SK-N-SH (cell line): ENCODE data around the gene SPACA6. TPM values are rescaled to one million over a fixed set of nuclear protein-coding genes. Genes with fewer than 3 reads are reported as not detected.

ENCODE experiments used
- CTCF ChIA-PET: fragments of 300-600, 350-600 bp; formaldehyde crosslinking; extraction: SDS; loops from one replicate; lab custom pipeline; 2021; lab: Yijun Ruan, JAX
- POLR2A ChIA-PET: fragments of 350-600 bp; sonication (Branson Sonifier 250); formaldehyde crosslinking; extraction: SDS; loops from one replicate; lab custom pipeline; 2020; ENCODE audit warnings: antibody characterized with exemption, inconsistent platforms; lab: Yijun Ruan, JAX
- DNase-seq: peaks from one replicate; pipeline ENCODE4 v3.0.0; 2012
- H2AFZ ChIP-seq: fragments of 200-600 bp; sonication (generic); 2 replicates; pipeline ENCODE4 v1.8.1; 2016; ENCODE audit warnings: antibody characterized with exemption, mild to moderate bottlenecking, low read depth
- H3F3A ChIP-seq: fragments of 200-600 bp; sonication (generic); replicated peaks from 2 replicates; pipeline ENCODE3; 2016; ENCODE audit warnings: antibody characterized with exemption, mild to moderate bottlenecking; ENCODE audit not compliant: insufficient read depth
- H3K27ac ChIP-seq, 2 experiments: fragments of 200-500 bp in 1 of 2; fragments of 200-600 bp in 1 of 2; sonication (Bioruptor generic) in 1 of 2; sonication (generic), shearing (Covaris generic) in 1 of 2; 2 replicates each; pipeline versions ENCODE4 v1.5.1 to v1.6.1; 2014 to 2016; ENCODE audit warnings: low read depth in 2 of 2, inconsistent platforms in 1 of 2, low read length in 1 of 2, mild to moderate bottlenecking in 1 of 2, mixed read lengths in 1 of 2
- H3K27me3 ChIP-seq: fragments of 200-600 bp; sonication (generic), shearing (Covaris generic); 2 replicates; pipeline ENCODE4 v1.6.1; 2016; ENCODE audit warnings: mixed run types; ENCODE audit not compliant: insufficient read depth
- H3K36me3 ChIP-seq, 2 experiments: fragments of 200-500 bp in 1 of 2; fragments of 200-600 bp in 1 of 2; sonication (Bioruptor generic) in 1 of 2; sonication (generic) in 1 of 2; replicated peaks in 1 of 2; 2 replicates each; pipeline versions ENCODE3 to v1.5.1; 2014 to 2016; ENCODE audit warnings: low read length in 1 of 2, mild to moderate bottlenecking in 1 of 2; ENCODE audit not compliant: insufficient read depth in 2 of 2, control insufficient read depth in 1 of 2
- H3K4me1 ChIP-seq, 2 experiments: fragments of 200-500 bp in 1 of 2; fragments of 200-600 bp in 1 of 2; sonication (Bioruptor generic) in 1 of 2; sonication (generic), shearing (Covaris generic) in 1 of 2; 2 replicates each; pipeline versions ENCODE4 v1.5.1 to v1.6.1; 2014 to 2016; ENCODE audit warnings: low read depth in 1 of 2, low read length in 1 of 2, mixed run types in 1 of 2; ENCODE audit not compliant: insufficient read depth in 2 of 2, control insufficient read depth in 1 of 2
- H3K4me2 ChIP-seq: fragments of 200-600 bp; sonication (generic), shearing (Covaris generic); 2 replicates; pipeline ENCODE4 v1.6.1; 2017; ENCODE audit warnings: mixed run types
- H3K4me3 ChIP-seq, 2 experiments: fragments of 200-500 bp in 1 of 2; fragments of 200-600 bp in 1 of 2; sonication (Bioruptor generic) in 1 of 2; sonication (generic), shearing (Covaris generic) in 1 of 2; 2 replicates each; pipeline versions ENCODE4 v1.5.1 to v1.8.1; 2014 to 2016; ENCODE audit warnings: low read depth in 2 of 2, inconsistent platforms in 1 of 2, low read length in 1 of 2, mild to moderate bottlenecking in 1 of 2, mixed read lengths in 1 of 2, moderate library complexity in 1 of 2
- H3K79me2 ChIP-seq: fragments of 200-600 bp; sonication (generic); 2 replicates; pipeline ENCODE4 v1.8.1; 2017; ENCODE audit warnings: mild to moderate bottlenecking; ENCODE audit not compliant: insufficient read depth
- H3K9ac ChIP-seq: fragments of 200-600 bp; sonication (generic); 2 replicates; pipeline ENCODE4 v1.6.1; 2017; ENCODE audit warnings: mixed run types
- H3K9me2 ChIP-seq: fragments of 200-600 bp; sonication (generic); 2 replicates; pipeline ENCODE4 v1.6.1; 2017; ENCODE audit warnings: mixed run types
- H3K9me3 ChIP-seq: fragments of 200-600 bp; sonication (generic); 2 replicates; pipeline ENCODE4 v1.6.1; 2017; ENCODE audit warnings: mixed run types, mild to moderate bottlenecking, moderate library complexity
- H4K20me1 ChIP-seq: fragments of 200-600 bp; sonication (generic); 2 replicates; pipeline ENCODE4 v1.6.1; 2017; ENCODE audit warnings: mild to moderate bottlenecking, mixed run types; ENCODE audit not compliant: insufficient read depth
- EP300 ChIP-seq, 2 experiments: IDR thresholded peaks; 2 replicates each; pipeline versions ENCODE4 v1.4.0 to v1.6.1; 2012; ENCODE audit warnings: borderline replicate concordance in 1 of 2, low read depth in 1 of 2, low read length in 1 of 2
- EZH2phosphoT487 ChIP-seq: fragments of 200-600 bp; sonication (generic); IDR thresholded peaks from 2 replicates; pipeline ENCODE4 v1.6.1; 2017; ENCODE audit warnings: low read depth, mixed run types, mild to moderate bottlenecking, antibody characterized with exemption, moderate library complexity, borderline replicate concordance
- FOSL2 ChIP-seq: IDR thresholded peaks from 2 replicates; pipeline ENCODE4 v1.4.0; 2012; ENCODE audit warnings: low read depth, mild to moderate bottlenecking, moderate library complexity, borderline replicate concordance
- FOXJ3 ChIP-seq: sonication (generic); formaldehyde crosslinking; IDR thresholded peaks from 2 replicates; pipeline ENCODE4 v1.5.1; 2020; ENCODE audit warnings: mild to moderate bottlenecking, missing genetic modification reagents
- FOXM1 ChIP-seq: IDR thresholded peaks from 2 replicates; pipeline ENCODE4 v1.4.0; 2012; ENCODE audit warnings: low read depth, mild to moderate bottlenecking
- GABPA ChIP-seq: IDR thresholded peaks from 2 replicates; pipeline ENCODE4 v1.4.0; 2012; ENCODE audit warnings: low read depth, mild to moderate bottlenecking
- GATA2 ChIP-seq: sonication (generic); formaldehyde crosslinking; IDR thresholded peaks from 2 replicates; pipeline ENCODE4 v1.5.0; 2020; ENCODE audit warnings: mild to moderate bottlenecking, missing genetic modification reagents
- IRF3 ChIP-seq: fragments of 150-350 bp; IDR thresholded peaks from 2 replicates; pipeline ENCODE4 v1.6.1; 2016; ENCODE audit warnings: mild to moderate bottlenecking, low read depth, low read length
- MEF2A ChIP-seq: IDR thresholded peaks from 2 replicates; pipeline ENCODE4 v1.4.0; 2012; ENCODE audit warnings: low read depth, borderline replicate concordance
- MXI1 ChIP-seq: IDR thresholded peaks from 2 replicates; pipeline ENCODE4 v1.6.1; 2012; ENCODE audit warnings: mild to moderate bottlenecking, low read depth, low read length, improper control_type of control experiment
- NFIC ChIP-seq: IDR thresholded peaks from 2 replicates; pipeline ENCODE4 v1.4.0; 2012; ENCODE audit warnings: borderline replicate concordance
- NRF1 ChIP-seq: IDR thresholded peaks from 2 replicates; pipeline ENCODE4 v1.6.1; 2012; ENCODE audit warnings: low read depth, mild to moderate bottlenecking, low read length
- PBX3 ChIP-seq: IDR thresholded peaks from 2 replicates; pipeline ENCODE4; 2012
- RAD21 ChIP-seq: IDR thresholded peaks from 2 replicates; pipeline ENCODE4 v1.6.1; 2012; ENCODE audit warnings: mild to moderate bottlenecking, low read length
- REST ChIP-seq: IDR thresholded peaks from 2 replicates; pipeline ENCODE4 v1.6.1; 2012; ENCODE audit warnings: mild to moderate bottlenecking, low read depth, low read length, moderate library complexity
- RFX5 ChIP-seq: IDR thresholded peaks from 2 replicates; pipeline ENCODE4 v1.6.1; 2012; ENCODE audit warnings: mild to moderate bottlenecking, improper control_type of control experiment, low read length
- SIN3A ChIP-seq: IDR thresholded peaks from 2 replicates; pipeline ENCODE4 v1.6.1; 2012; ENCODE audit warnings: low read depth, mild to moderate bottlenecking, low read length, moderate library complexity, borderline replicate concordance
- TCF12 ChIP-seq: IDR thresholded peaks from 2 replicates; pipeline ENCODE4 v1.4.0; 2012
- WGBS: methylation state at CpG from one replicate; pipeline ENCODE4 v1.1.6; 2017; ENCODE audit warnings: low lambda C conversion rate; 5-methylcytosine and 5-hydroxymethylcytosine counted together
- polyA plus RNA-seq, 3 experiments: library from polyadenylated mRNA; depleted of rRNA; stranded (reverse); fragments of >200 nt; gene quantifications; 2 replicates each; pipeline ENCODE4 v1.2.3, GENCODE V29; 2012

The SPACA6 gene
- polyA plus RNA-seq, 1 of the 3 experiments (the other 2 are of a cell fraction), result 15.8 TPM

- ChIA-PET POLR2A (no interaction called here), CTCF (interaction anchor here (1.3 kb wide), 1 partner anchor 73 kb away, joined by 3 read pairs; no protein-coding TSS in a partner anchor)
- H3K36me3 ChIP-seq, result no peaks in the 10 kb centered on the region
- no peak overlapping the region for H2AFZ ChIP-seq
- H3K4me2 ChIP-seq, result no peak overlapping the region
- peaks cover 55% of the 10 kb centered on the region; the same call in 1 of the 2 replicates for H3K27me3 ChIP-seq
- no peak overlapping the region for H3K9ac ChIP-seq
- no peaks in the 10 kb centered on the region for H4K20me1 ChIP-seq
- H3K27ac ChIP-seq, result no peak overlapping the region
- no peak overlapping the region for H3K4me3 ChIP-seq
- H3K79me2 ChIP-seq, result no peaks in the 10 kb centered on the region
- TF ChIP-seq GATA2 (no peak), REST (no peak), EP300 (IDR thresholded peaks at IDR 0.05; ENCODE audit: borderline replicate concordance in 1 of 2, low read depth in 1 of 2, low read length in 1 of 2) (no peak), EZH2phosphoT487 (no peak), NRF1 (no peak), MXI1 (no peak), GABPA (no peak), TCF12 (no peak), SIN3A (no peak), FOXM1 (no peak), MEF2A (no peak), FOXJ3 (no peak), FOSL2 (no peak), NFIC (no peak), IRF3 (no peak), PBX3 (no peak), RFX5 (no peak), RAD21 (no peak)
- H3K9me3 ChIP-seq, result no peaks in the 10 kb centered on the region
- DNase-seq, result no peak
- no peaks in the 10 kb centered on the region for H3K9me2 ChIP-seq
- no peaks in the 10 kb centered on the region for H3F3A ChIP-seq
- 4% methylated on average over 7 of the region's 7 CpGs for WGBS
- H3K4me1 ChIP-seq, result no peaks in the 10 kb centered on the region
Observed at GRCh38 chr19:51733742-51734522, 40.8 kb downstream of the SPACA6 start.
